ENCODE results near the gene RBM23.
A peak's percentile ranks its signal among the peaks of the same experiment; 100 is the strongest.
"Not testable (repeated sequence)": the region's sequence is repeated elsewhere in the genome, so short reads cannot be mapped to it uniquely, and the experiment has no call there.

Gene RBM23

GRCh38 chr14:22915886-22916521 is 2.9 kb downstream of the RBM23 start:
- no peak for DNase-seq

GRCh38 chr14:22914836-22915235 is 4.1 kb downstream of the RBM23 start:
- DNase-seq: not testable (repeated sequence)

GRCh38 chr14:22910916-22911315 is 8.0 kb downstream of the RBM23 start:
- DNase-seq: no peak

- DNase-seq: no peak
These were observed 10.3 kb downstream of the RBM23 start for GRCh38 chr14:22908601-22909000.

- no peak for DNase-seq
These were observed 11.5 kb downstream of the RBM23 start for GRCh38 chr14:22907429-22907828.

GRCh38 chr14:22906073-22906472 is 12.9 kb downstream of the RBM23 start:
- DNase-seq: no peak

GRCh38 chr14:22905627-22906026 is 13.3 kb downstream of the RBM23 start:
- DNase-seq: no peak

GRCh38 chr14:22903742-22904087 is 15.2 kb downstream of the RBM23 start:
- DNase-seq: no peak

- no peak for DNase-seq
These were observed 17.1 kb downstream of the RBM23 start for GRCh38 chr14:22901799-22902198.

- DNase-seq: peak; percentile 75
These were observed 18.7 kb downstream of the RBM23 start for GRCh38 chr14:22900081-22900799.

GRCh38 chr14:22898302-22899090 is 20.5 kb downstream of the RBM23 start:
- DNase-seq: no peak

- no peak for DNase-seq
These were observed 21.6 kb downstream of the RBM23 start for GRCh38 chr14:22897357-22897756.

- no peak for DNase-seq
These were observed 22.2 kb downstream of the RBM23 start for GRCh38 chr14:22896760-22897159.

- no peak for DNase-seq
These were observed 22.6 kb downstream of the RBM23 start for GRCh38 chr14:22896356-22896755.

GRCh38 chr14:22895402-22895801 is 23.5 kb downstream of the RBM23 start:
- DNase-seq: no peak

- DNase-seq: no peak
These were observed 25.2 kb downstream of the RBM23 start for GRCh38 chr14:22893706-22894105.

GRCh38 chr14:22892488-22892887 is 26.5 kb downstream of the RBM23 start:
- no peak for DNase-seq

- DNase-seq: no peak
These were observed 28.5 kb downstream of the RBM23 start for GRCh38 chr14:22890416-22890815.

- no peak for DNase-seq
These were observed 30.3 kb downstream of the RBM23 start for GRCh38 chr14:22888662-22889061.

- DNase-seq: no peak
These were observed 31.0 kb downstream of the RBM23 start for GRCh38 chr14:22887990-22888378.

GRCh38 chr14:22887260-22887989 is 31.5 kb downstream of the RBM23 start:
- no peak for DNase-seq

GRCh38 chr14:22886500-22887259 is 32.3 kb downstream of the RBM23 start:
- no peak for DNase-seq

- DNase-seq: no peak
These were observed 33.0 kb downstream of the RBM23 start for GRCh38 chr14:22885975-22886374.
